Measurements from ENCODE around the gene AKAP1.
A peak's percentile ranks its signal among the peaks of the same experiment; 100 is the strongest.

Gene AKAP1, protein sequence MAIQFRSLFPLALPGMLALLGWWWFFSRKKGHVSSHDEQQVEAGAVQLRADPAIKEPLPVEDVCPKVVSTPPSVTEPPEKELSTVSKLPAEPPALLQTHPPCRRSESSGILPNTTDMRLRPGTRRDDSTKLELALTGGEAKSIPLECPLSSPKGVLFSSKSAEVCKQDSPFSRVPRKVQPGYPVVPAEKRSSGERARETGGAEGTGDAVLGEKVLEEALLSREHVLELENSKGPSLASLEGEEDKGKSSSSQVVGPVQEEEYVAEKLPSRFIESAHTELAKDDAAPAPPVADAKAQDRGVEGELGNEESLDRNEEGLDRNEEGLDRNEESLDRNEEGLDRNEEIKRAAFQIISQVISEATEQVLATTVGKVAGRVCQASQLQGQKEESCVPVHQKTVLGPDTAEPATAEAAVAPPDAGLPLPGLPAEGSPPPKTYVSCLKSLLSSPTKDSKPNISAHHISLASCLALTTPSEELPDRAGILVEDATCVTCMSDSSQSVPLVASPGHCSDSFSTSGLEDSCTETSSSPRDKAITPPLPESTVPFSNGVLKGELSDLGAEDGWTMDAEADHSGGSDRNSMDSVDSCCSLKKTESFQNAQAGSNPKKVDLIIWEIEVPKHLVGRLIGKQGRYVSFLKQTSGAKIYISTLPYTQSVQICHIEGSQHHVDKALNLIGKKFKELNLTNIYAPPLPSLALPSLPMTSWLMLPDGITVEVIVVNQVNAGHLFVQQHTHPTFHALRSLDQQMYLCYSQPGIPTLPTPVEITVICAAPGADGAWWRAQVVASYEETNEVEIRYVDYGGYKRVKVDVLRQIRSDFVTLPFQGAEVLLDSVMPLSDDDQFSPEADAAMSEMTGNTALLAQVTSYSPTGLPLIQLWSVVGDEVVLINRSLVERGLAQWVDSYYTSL

DNA sequence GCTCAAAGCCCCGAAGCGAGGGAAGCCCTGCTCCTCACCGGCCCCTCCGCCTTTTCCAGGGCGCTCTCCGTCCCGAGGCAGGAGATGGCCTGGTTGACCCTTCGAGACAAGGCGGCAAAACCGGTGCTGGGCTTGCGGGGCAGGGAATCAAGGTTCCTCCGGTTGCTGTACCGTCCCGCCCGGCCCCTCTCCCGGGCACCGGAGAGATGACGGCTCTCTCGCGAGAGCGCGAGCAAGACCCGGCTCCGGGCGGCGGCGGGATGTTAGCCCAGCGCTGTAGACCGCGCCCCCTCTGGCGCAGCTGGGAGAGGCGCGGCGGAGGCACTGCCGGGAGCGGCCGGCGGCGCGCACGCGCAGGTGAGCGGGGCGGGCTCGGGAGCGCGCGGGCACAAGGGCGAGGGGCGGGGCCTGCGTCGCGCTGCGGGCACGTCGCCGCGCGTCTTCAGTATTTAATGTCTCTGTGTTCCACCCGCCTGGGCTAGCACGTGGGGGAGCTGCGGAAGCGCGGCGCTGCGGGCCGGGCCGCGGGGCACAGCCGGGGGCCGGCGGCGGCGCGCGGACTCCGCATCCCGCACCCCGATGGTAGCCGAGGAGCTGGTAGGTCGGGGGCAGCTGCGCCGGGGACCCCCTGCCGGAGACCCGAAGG, at the start of gene AKAP1:
Gene AKAP1 (plus strand): TSS at position 445 of the 646 bp plus-strand sequence. CDS start 20,219 bp downstream, outside the sequence.
- DNase-seq (ENCODE audit: low read depth in 2 of 3, low spot score in 2 of 3): peak; percentile 78 to 94 (median 83)

GRCh38 chr17:57035971-57036481, 49.0 kb upstream of the AKAP1 start:
- no peak for DNase-seq (ENCODE audit: low read depth in 2 of 3, low spot score in 2 of 3)

GRCh38 chr17:57037411-57037810, 47.6 kb upstream of the AKAP1 start:
- DNase-seq (ENCODE audit: low read depth in 2 of 3, low spot score in 2 of 3): no peak

- DNase-seq (ENCODE audit: low read depth in 2 of 3, low spot score in 2 of 3): no peak
These were observed 46.6 kb upstream of the AKAP1 start for GRCh38 chr17:57038486-57038885.

DNA sequence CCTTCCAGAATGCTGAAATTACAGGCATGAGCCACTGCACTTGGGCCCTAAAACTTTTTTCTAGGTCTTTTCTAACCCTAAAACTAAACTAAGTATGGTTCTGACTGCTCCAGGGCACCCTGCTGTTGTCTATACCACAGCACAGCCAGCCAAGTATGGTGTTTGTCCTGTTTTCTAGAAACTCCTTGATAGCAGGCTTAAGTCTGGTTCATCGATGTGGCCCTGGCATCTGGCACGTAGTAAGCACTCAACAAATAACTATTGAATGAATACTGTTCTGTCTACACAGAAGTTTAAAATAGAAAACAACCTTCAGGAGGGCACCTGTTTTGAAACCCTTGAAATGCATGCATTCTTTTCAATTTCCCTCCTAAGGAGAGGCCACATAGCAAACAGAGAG, 44.5 kb upstream of the AKAP1 start:
- DNase-seq (ENCODE audit: low read depth in 2 of 3, low spot score in 2 of 3): no peak

- DNase-seq (ENCODE audit: low read depth in 2 of 3, low spot score in 2 of 3): no peak
These were observed 41.8 kb upstream of the AKAP1 start for GRCh38 chr17:57043276-57043675.

- no peak for DNase-seq (ENCODE audit: low read depth in 2 of 3, low spot score in 2 of 3)
These were observed 39.8 kb upstream of the AKAP1 start for GRCh38 chr17:57044976-57045867.

GRCh38 chr17:57045868-57046704, 39.0 kb upstream of the AKAP1 start:
- peak in 2 of 3 experiments; percentile 19 to 35 for DNase-seq (ENCODE audit: low read depth in 2 of 3, low spot score in 2 of 3)

GRCh38 chr17:57046749-57047148, 38.3 kb upstream of the AKAP1 start:
- no peak for DNase-seq (ENCODE audit: low read depth in 2 of 3, low spot score in 2 of 3)

DNA sequence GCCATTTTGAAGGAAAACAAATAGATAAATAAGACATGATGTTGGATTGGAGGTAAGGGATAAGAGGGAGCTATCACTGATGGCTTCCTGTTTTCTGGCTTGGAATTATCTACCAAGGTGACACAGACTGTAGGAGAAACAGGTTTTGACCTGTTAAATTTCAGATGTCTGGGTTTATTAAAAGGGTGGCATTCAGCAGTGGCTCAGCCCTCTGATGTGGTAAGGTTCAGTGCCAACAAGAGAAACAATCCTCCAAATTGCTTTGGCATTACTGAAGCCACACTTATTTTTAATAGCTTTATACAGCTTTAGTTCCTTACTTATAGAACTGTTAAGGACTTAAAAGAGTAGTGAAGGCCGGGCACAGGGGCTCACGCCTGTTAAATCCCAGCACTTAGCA, 37.0 kb upstream of the AKAP1 start:
- no peak for DNase-seq (ENCODE audit: low read depth in 2 of 3, low spot score in 2 of 3)

DNA sequence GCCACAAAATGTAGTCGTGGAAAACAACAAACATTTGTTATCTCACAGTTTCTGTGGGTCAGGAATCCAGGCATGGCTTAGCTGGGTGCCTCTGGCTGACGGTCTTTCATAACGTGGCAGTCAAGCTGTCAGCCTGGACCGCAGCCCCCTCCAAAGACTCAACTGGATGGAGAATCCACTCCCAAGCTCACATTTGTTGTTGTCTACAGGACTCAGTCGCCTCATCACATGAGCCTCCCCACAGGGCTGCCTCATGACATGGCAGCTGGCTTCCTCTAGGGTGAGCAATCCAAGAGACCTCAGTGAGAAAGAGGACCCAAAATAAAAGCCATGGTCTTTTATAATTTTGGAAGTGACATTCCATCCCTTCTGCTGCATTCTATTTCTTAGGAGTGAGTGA, 34.7 kb upstream of the AKAP1 start:
- no peak for DNase-seq (ENCODE audit: low read depth in 2 of 3, low spot score in 2 of 3)

DNA sequence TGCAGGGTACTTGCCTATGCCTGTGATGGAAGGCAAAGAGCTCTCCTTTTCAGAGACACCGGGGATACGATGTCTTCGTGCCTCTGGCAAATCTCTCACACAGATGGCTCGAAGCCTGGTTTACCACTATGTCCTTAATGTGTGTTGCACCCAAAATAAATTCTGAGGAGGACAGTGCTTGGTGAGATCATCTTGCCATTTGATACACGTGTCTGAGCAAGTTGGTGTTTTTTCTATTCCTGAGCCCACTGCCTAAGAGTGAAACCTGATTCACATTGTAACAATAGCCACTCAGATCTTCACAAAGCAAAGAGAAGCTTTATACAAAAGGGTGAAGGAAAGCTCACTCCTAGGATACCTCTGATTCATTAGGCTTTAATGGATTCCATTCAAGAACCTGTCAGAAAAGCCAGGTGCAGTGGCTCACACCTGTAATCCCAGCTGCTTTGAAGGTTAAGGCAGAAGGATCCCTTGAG, 33.1 kb upstream of the AKAP1 start:
- no peak for DNase-seq (ENCODE audit: low read depth in 2 of 3, low spot score in 2 of 3)

DNA sequence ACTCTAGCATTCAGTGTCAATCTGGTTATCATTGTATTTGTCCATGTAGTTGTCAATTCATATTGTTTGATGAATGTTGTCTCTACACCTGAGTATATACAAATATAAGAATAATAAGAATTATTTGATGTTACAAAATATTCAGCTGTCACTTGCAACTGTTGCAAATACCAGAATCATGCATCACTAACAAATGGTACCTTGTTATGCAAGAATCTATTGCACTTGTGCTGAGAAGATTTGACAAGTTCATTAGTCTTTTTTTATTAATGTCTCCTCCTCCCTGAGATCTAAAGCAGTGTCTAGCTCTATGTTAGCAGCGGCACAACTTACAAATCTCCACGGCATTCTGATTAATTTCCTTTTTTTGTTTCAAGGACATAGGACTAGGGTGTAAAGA, 22.2 kb upstream of the AKAP1 start:
- no peak for DNase-seq (ENCODE audit: low read depth in 2 of 3, low spot score in 2 of 3)

- DNase-seq (ENCODE audit: low read depth in 2 of 3, low spot score in 2 of 3): no peak
These were observed 17.9 kb upstream of the AKAP1 start for GRCh38 chr17:57067162-57067561.

DNA sequence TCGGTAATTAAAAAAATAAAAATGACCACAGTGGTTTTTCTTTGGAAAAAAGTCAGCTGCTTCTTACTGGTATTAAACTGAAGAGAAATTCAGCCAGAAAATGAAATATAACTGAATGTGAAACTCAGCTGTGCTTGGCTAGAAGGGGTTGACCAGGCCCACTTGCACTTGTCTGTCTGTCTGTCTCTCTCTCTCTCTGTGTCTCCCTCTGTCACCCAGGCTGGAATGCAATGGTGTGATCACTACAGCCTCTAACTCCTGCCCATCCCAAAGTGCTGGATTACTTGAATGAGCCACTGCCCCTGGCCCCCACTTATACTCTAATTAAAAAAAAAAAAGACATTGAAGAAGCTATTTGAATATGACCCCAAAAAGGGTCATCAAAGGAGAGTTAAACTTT, 17.3 kb upstream of the AKAP1 start:
- DNase-seq (ENCODE audit: low read depth in 2 of 3, low spot score in 2 of 3): no peak

DNA sequence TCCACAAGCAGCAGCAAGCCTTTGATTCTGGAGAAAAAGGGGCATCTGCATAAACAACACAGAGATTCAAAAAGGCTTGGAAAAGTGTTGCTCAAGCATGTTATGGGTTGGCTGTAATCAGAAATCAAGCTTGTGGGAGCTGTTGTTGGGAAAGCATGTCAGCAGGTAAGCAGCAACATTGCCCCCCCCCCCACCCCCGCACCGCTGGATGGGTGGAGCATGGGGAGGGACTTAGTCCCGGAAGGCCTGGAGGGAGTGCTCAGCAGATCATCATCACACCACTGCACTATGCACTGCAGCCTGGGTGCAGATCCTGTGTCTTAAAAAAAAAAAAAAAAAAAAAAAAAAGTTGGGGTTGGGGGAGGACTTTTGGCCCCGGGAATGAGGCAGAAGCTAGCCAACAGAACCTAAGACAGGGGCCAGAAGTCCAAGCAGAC, 16.8 kb upstream of the AKAP1 start:
- DNase-seq (ENCODE audit: low read depth in 2 of 3, low spot score in 2 of 3): no peak

- DNase-seq (ENCODE audit: low read depth in 2 of 3, low spot score in 2 of 3): no peak
These were observed 16.3 kb upstream of the AKAP1 start for GRCh38 chr17:57068707-57069106.

DNA sequence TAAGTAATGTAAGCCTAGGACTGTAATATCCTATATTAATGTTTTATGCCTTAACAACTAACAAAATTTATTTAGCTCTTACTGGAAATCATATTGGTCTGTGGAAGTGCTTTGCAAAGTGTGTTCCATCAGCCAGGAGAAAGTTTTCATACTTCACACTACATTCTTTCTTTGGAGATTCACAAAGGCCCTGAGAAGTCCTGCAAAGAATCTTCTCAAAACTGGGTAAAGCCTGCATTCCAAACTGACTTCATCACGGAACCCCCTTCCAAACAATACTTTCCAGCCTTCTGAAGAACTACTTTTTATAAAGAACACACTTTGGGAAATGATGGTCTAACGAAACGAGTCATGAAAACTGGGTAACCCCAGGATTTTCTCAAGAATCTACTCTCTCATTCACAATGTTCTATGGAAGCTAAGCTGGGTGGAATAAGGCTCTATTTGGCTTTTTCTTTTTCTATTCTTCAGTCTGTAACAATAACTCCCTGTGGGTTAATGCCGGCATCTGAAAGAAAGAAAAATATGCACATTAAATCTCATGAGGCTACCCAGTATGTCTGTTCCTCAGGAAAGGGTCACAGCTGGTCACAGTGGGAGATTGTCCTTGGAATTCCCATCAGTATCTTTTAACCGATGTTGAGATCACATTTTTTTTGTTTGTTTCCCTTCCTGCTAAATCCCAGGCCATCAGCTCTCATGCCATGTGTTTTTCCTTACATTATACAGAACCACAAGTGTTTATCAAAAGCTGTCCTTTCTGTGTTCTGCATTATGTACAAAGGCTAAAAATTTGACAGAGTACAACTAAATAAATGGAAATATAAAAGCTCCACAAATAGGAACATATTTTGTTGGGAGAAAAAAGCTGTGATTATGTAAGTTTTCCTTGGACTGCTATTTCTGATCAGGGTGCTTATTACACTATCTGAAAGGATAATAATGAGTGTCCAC, 12.8 kb upstream of the AKAP1 start:
- no peak for DNase-seq (ENCODE audit: low read depth in 2 of 3, low spot score in 2 of 3)

Data from activated CD8-positive, alpha-beta memory T cell treated with anti-CD3 and anti-CD28 coated beads for 48 hours (primary cell).